K562 (cell line): ENCODE measurements around the gene PPT2. TPM values are rescaled to one million over a fixed set of nuclear protein-coding genes. Genes with fewer than 3 reads are reported as not detected.

ENCODE experiments used
- AFF1 ChIP-seq, 2 experiments: fragments of 450-650 bp; IDR thresholded peaks; 2 replicates each; pipeline ENCODE4 v1.6.1; 2018; ENCODE audit warnings: mild to moderate bottlenecking in 2 of 2, low read depth in 1 of 2; ENCODE audit not compliant: partially characterized antibody in 2 of 2
- ETS2 ChIP-seq: IDR thresholded peaks from 2 replicates; pipeline ENCODE4 v1.6.1; 2016; ENCODE audit warnings: borderline replicate concordance, missing genetic modification characterization, mild to moderate bottlenecking, moderate library complexity, missing compliant biosample characterization; ENCODE audit not compliant: poor library complexity, severe bottlenecking
- HDAC3 ChIP-seq: fragments of 450-650 bp; IDR thresholded peaks from 2 replicates; pipeline ENCODE4 v1.6.1; 2018; ENCODE audit warnings: borderline replicate concordance, mild to moderate bottlenecking, moderate library complexity; ENCODE audit not compliant: partially characterized antibody
- HNRNPLL ChIP-seq: fragments of 200-400 bp; formaldehyde crosslinking; IDR thresholded peaks from 2 replicates; pipeline ENCODE4 v1.6.1; 2017; ENCODE audit warnings: low read length, low read depth, mild to moderate bottlenecking; ENCODE audit not compliant: poor library complexity, severe bottlenecking
- LCOR ChIP-seq: sonication (generic); formaldehyde crosslinking; IDR thresholded peaks from 2 replicates; pipeline ENCODE4 v1.8.0; 2022; ENCODE audit warnings: mild to moderate bottlenecking, missing genetic modification reagents
- MCM5 ChIP-seq: fragments of 450-650 bp; IDR thresholded peaks from 2 replicates; pipeline ENCODE4 v1.6.1; 2016; ENCODE audit warnings: low read depth
- RBBP5 ChIP-seq: fragments of 200-600 bp; sonication (generic); IDR thresholded peaks from 2 replicates; pipeline ENCODE4 v1.6.1; 2012; ENCODE audit warnings: borderline replicate concordance, mild to moderate bottlenecking, low read length, control low read depth, inconsistent platforms; ENCODE audit not compliant: insufficient read depth, poor library complexity, severe bottlenecking
- XRCC3 ChIP-seq: fragments of 450-650 bp; IDR thresholded peaks from 2 replicates; pipeline ENCODE4 v1.6.1; 2017; ENCODE audit warnings: mild to moderate bottlenecking, moderate library complexity
- polyA plus RNA-seq, 8 experiments: library from polyadenylated mRNA; depleted of rRNA in 4 of 8; stranded (reverse) in 5 of 8; unstranded in 3 of 8; fragments of >200 nt; fragmentation: Nextera tagmentation in 2 of 8; fragmentation: Illumina TruSeq in 1 of 8; extraction: Ambion mirVana in 2 of 8; extraction: Trizol in 1 of 8; gene quantifications; 2 replicates each; pipeline versions ENCODE4 v1.2.1 to v1.2.3, GENCODE V29; 2011 to 2014; ENCODE audit warnings: inconsistent platforms in 1 of 8, missing spikeins in 1 of 8
- total RNA-seq, 7 experiments: library from RNA; depleted of rRNA in 6 of 7; stranded (reverse); fragments of >200 nt in 6 of 7; fragmentation: Illumina TruSeq in 2 of 7; extraction: Trizol in 2 of 7; gene quantifications; 2 replicates each; pipeline versions ENCODE4 v1.2.1 to v1.2.3, GENCODE V29; 2011 to 2021; ENCODE audit warnings: low replicate concordance in 1 of 7
- TF ChIP-seq, protein P1 (sequence below): fragments of 450-650 bp; formaldehyde crosslinking; conservative IDR thresholded peaks from 2 replicates; pipeline ENCODE4 v1.4.0; 2022; ENCODE audit warnings: mild to moderate bottlenecking, missing genetic modification characterization
- TF ChIP-seq, protein P2 (sequence below): IDR thresholded peaks from 2 replicates; pipeline ENCODE4 v1.6.1; 2011; ENCODE audit warnings: borderline replicate concordance, low read depth, mild to moderate bottlenecking, moderate library complexity, low read length; ENCODE audit not compliant: insufficient read depth, poor library complexity, severe bottlenecking
- TF ChIP-seq, protein P3 (sequence below): sonication (generic); formaldehyde crosslinking; IDR thresholded peaks from 2 replicates; pipeline ENCODE4 v1.8.1; 2023; ENCODE audit warnings: missing genetic modification reagents, mild to moderate bottlenecking, borderline replicate concordance

Gene PPT2
- total and polyA plus RNA-seq, 9 of the 15 experiments (the other 6 are each of a cell fraction or from before 2014, with no cell fraction given): 27.4 to 98.8 (median 69.9) TPM

DNA sequence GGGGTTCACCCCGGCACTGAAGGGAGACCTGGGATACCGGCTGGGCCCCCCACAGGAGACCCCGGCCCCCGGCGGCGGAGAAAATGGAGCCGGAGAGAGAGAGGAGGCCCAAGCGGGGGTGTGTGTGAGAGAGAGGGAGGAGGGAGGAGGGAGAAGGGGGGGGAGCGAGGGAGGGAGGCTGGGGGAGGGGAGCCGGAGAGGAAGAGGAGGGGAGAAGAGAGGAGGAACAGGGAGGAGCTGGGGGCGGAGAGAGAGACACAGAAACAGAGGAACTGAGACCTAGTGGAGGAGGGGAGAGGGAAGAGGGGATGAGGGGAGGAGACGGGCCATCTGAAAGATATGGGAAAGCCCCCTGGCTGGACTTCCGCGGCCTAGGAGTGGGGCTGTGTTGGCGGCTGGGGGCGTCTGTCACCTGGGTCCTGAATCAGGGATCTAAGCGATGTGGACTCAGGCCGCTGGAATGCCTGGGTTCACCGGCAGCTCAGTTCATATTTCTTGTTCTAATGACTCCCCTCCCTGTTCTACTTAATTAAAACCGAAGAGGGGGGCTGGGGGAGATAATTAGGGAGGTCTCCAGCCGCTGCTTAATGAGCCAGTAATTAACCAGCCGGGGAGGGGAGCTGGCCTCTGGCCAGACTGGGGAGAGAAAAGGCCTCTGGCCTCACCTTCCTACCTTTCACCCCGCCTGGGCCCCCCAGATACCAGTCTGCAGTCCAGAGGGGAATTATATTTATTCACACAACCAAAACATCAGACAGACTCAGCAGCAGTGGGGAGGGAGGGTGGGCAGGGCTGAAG lies 36.3 kb downstream of the PPT2 start, which contains the start of gene PBX2 (continued):
- TF ChIP-seq AFF1 (IDR thresholded peaks at IDR 0.05; ENCODE audit: low read depth in 1 of 2, partially characterized antibody in 2 of 2) (peak in 1 of 2 experiments; percentile 55), ETS2 (tag) (no peak), HDAC3 (peak; percentile 18), LCOR (no peak), MCM5 (no peak), RBBP5 (no peak), XRCC3 (no peak), HNRNPLL (no peak)
- TF ChIP-seq, protein P1, sequence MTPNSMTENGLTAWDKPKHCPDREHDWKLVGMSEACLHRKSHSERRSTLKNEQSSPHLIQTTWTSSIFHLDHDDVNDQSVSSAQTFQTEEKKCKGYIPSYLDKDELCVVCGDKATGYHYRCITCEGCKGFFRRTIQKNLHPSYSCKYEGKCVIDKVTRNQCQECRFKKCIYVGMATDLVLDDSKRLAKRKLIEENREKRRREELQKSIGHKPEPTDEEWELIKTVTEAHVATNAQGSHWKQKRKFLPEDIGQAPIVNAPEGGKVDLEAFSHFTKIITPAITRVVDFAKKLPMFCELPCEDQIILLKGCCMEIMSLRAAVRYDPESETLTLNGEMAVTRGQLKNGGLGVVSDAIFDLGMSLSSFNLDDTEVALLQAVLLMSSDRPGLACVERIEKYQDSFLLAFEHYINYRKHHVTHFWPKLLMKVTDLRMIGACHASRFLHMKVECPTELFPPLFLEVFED: peak; percentile 95
- TF ChIP-seq, protein P2, sequence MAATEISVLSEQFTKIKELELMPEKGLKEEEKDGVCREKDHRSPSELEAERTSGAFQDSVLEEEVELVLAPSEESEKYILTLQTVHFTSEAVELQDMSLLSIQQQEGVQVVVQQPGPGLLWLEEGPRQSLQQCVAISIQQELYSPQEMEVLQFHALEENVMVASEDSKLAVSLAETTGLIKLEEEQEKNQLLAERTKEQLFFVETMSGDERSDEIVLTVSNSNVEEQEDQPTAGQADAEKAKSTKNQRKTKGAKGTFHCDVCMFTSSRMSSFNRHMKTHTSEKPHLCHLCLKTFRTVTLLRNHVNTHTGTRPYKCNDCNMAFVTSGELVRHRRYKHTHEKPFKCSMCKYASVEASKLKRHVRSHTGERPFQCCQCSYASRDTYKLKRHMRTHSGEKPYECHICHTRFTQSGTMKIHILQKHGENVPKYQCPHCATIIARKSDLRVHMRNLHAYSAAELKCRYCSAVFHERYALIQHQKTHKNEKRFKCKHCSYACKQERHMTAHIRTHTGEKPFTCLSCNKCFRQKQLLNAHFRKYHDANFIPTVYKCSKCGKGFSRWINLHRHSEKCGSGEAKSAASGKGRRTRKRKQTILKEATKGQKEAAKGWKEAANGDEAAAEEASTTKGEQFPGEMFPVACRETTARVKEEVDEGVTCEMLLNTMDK: peak; percentile 14
- TF ChIP-seq, protein P3, sequence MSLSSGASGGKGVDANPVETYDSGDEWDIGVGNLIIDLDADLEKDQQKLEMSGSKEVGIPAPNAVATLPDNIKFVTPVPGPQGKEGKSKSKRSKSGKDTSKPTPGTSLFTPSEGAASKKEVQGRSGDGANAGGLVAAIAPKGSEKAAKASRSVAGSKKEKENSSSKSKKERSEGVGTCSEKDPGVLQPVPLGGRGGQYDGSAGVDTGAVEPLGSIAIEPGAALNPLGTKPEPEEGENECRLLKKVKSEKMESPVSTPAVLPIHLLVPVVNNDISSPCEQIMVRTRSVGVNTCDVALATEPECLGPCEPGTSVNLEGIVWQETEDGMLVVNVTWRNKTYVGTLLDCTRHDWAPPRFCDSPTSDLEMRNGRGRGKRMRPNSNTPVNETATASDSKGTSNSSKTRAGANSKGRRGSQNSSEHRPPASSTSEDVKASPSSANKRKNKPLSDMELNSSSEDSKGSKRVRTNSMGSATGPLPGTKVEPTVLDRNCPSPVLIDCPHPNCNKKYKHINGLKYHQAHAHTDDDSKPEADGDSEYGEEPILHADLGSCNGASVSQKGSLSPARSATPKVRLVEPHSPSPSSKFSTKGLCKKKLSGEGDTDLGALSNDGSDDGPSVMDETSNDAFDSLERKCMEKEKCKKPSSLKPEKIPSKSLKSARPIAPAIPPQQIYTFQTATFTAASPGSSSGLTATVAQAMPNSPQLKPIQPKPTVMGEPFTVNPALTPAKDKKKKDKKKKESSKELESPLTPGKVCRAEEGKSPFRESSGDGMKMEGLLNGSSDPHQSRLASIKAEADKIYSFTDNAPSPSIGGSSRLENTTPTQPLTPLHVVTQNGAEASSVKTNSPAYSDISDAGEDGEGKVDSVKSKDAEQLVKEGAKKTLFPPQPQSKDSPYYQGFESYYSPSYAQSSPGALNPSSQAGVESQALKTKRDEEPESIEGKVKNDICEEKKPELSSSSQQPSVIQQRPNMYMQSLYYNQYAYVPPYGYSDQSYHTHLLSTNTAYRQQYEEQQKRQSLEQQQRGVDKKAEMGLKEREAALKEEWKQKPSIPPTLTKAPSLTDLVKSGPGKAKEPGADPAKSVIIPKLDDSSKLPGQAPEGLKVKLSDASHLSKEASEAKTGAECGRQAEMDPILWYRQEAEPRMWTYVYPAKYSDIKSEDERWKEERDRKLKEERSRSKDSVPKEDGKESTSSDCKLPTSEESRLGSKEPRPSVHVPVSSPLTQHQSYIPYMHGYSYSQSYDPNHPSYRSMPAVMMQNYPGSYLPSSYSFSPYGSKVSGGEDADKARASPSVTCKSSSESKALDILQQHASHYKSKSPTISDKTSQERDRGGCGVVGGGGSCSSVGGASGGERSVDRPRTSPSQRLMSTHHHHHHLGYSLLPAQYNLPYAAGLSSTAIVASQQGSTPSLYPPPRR (CRISPR knock-in tag): no peak
